Mammary epithelial cell (primary cell): Measurements from ENCODE around the gene RUFY1.

Experiments
- EZH2 ChIP-seq: IDR thresholded peaks from 2 replicates; pipeline ENCODE4 v1.6.1; 2012; ENCODE audit warnings: low read length, inconsistent platforms, borderline replicate concordance
- TF ChIP-seq, protein P1 (sequence below), 2 donors: IDR thresholded peaks in 1 of 2; conservative IDR thresholded peaks in 1 of 2; 2 replicates each; pipeline ENCODE4 v1.5.1; 2011 to 2012; ENCODE audit warnings: inconsistent platforms in 2 of 2, low read length in 2 of 2, mild to moderate bottlenecking in 2 of 2, control low read depth in 1 of 2, low read depth in 1 of 2; ENCODE audit not compliant: insufficient read depth in 1 of 2; ENCODE audit errors: extremely low read depth in 1 of 2

GRCh38 chr5:179606910-179607159, 56.5 kb downstream of the RUFY1 start:
- TF ChIP-seq, protein P1, sequence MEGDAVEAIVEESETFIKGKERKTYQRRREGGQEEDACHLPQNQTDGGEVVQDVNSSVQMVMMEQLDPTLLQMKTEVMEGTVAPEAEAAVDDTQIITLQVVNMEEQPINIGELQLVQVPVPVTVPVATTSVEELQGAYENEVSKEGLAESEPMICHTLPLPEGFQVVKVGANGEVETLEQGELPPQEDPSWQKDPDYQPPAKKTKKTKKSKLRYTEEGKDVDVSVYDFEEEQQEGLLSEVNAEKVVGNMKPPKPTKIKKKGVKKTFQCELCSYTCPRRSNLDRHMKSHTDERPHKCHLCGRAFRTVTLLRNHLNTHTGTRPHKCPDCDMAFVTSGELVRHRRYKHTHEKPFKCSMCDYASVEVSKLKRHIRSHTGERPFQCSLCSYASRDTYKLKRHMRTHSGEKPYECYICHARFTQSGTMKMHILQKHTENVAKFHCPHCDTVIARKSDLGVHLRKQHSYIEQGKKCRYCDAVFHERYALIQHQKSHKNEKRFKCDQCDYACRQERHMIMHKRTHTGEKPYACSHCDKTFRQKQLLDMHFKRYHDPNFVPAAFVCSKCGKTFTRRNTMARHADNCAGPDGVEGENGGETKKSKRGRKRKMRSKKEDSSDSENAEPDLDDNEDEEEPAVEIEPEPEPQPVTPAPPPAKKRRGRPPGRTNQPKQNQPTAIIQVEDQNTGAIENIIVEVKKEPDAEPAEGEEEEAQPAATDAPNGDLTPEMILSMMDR (conservative IDR thresholded peaks at IDR 0.05 in 1 of 2, IDR thresholded peaks at IDR 0.05 in 1 of 2; ENCODE audit: extremely low read depth in 1 of 2, insufficient read depth in 1 of 2, low read depth in 1 of 2, low read length in 2 of 2), result no peak
- no peak for TF ChIP-seq EZH2
